Activated effector memory CD4-positive, alpha-beta T cell treated with anti-CD3 and anti-CD28 coated beads, Interleukin-2, amount 50 U/mL, for 16 hours (primary cell): ENCODE results near the gene PRRC2B.
"Not testable (repeated sequence)": the region's sequence is repeated elsewhere in the genome, so short reads cannot be mapped to it uniquely, and the experiment has no call there.

Experiments used
- DNase-seq: peaks from one replicate; pipeline ENCODE4 v3.0.0-alpha.2; 2020

PRRC2B gene

GRCh38 chr9:131391020-131391419, 2.9 kb upstream of the PRRC2B start:
- no peak for DNase-seq

GRCh38 chr9:131391504-131391903, 2.4 kb upstream of the PRRC2B start:
- DNase-seq, result no peak

- peak; percentile 86 for DNase-seq
Measured at GRCh38 chr9:131394464-131395156, 724 bp downstream of the PRRC2B start.

GRCh38 chr9:131395157-131396098, 1.5 kb downstream of the PRRC2B start:
- DNase-seq, result peak; percentile 89

- not testable (repeated sequence) for DNase-seq
Measured at GRCh38 chr9:131396099-131396479, 2.2 kb downstream of the PRRC2B start.

GRCh38 chr9:131396626-131397025, 2.7 kb downstream of the PRRC2B start:
- DNase-seq, result no peak

GRCh38 chr9:131397100-131397790, 3.4 kb downstream of the PRRC2B start:
- no peak for DNase-seq

GRCh38 chr9:131398204-131398603, 4.3 kb downstream of the PRRC2B start:
- DNase-seq, result peak; percentile 83

GRCh38 chr9:131399972-131400371, 6.1 kb downstream of the PRRC2B start:
- DNase-seq, result no peak

GRCh38 chr9:131400627-131401026, 6.7 kb downstream of the PRRC2B start:
- DNase-seq, result no peak

GRCh38 chr9:131402073-131402472, 8.2 kb downstream of the PRRC2B start:
- no peak for DNase-seq

GRCh38 chr9:131402738-131403492, 9.0 kb downstream of the PRRC2B start:
- DNase-seq, result no peak

- no peak for DNase-seq
Measured at GRCh38 chr9:131403493-131403773, 9.5 kb downstream of the PRRC2B start.

GRCh38 chr9:131404581-131404980, 10.7 kb downstream of the PRRC2B start:
- no peak for DNase-seq

GRCh38 chr9:131404987-131405386, 11.1 kb downstream of the PRRC2B start:
- no peak for DNase-seq

- DNase-seq, result no peak
Measured at GRCh38 chr9:131405428-131405827, 11.5 kb downstream of the PRRC2B start.

- no peak for DNase-seq
Measured at GRCh38 chr9:131405858-131406537, 12.1 kb downstream of the PRRC2B start.

GRCh38 chr9:131406563-131407436, 12.9 kb downstream of the PRRC2B start:
- no peak for DNase-seq

- peak; percentile 77 for DNase-seq
Measured at GRCh38 chr9:131407717-131408195, 13.9 kb downstream of the PRRC2B start.

- DNase-seq, result no peak
Measured at GRCh38 chr9:131409458-131409992, 15.6 kb downstream of the PRRC2B start.

- DNase-seq, result peak; percentile 77
Measured at GRCh38 chr9:131410044-131410491, 16.2 kb downstream of the PRRC2B start.
